Astrocyte of the spinal cord (primary cell): ENCODE measurements around the gene EIF4G1.
A peak's percentile ranks its signal among the peaks of the same experiment; 100 is the strongest.

Source experiments
- DNase-seq: peaks from one replicate; pipeline ENCODE4 v3.0.0; 2011; ENCODE audit warnings: low read depth, low spot score
- H3K4me3 ChIP-seq: 2 replicates; pipeline ENCODE4 v1.5.1; 2011; ENCODE audit warnings: low read depth, mild to moderate bottlenecking, low read length, moderate library complexity
- CTCF ChIP-seq: IDR thresholded peaks from 2 replicates; pipeline ENCODE4 v1.5.1; 2012; ENCODE audit warnings: low read depth, mild to moderate bottlenecking, low read length, inconsistent platforms
- in situ Hi-C: cut with HindIII; loops from 2 replicates; pipeline ENCODE4 v1.10.0; 2017; ENCODE audit warnings: low sequenced_read_pairs

EIF4G1 gene

GRCh38 chr3:184344579-184345316, 30.3 kb downstream of the EIF4G1 start:
- TF ChIP-seq CTCF = no peak
- in situ Hi-C loops = no loop called here
- H3K4me3 ChIP-seq = no peak overlapping the region
- DNase-seq = no peak

GRCh38 chr3:184345317-184346144, 31.1 kb downstream of the EIF4G1 start:
- H3K4me3 ChIP-seq = no peak overlapping the region
- DNase-seq = peak; percentile 58
- in situ Hi-C loops = no loop called here
- peak; percentile 56 for TF ChIP-seq CTCF

GRCh38 chr3:184346480-184347190, 32.2 kb downstream of the EIF4G1 start:
- in situ Hi-C loops = no loop called here
- TF ChIP-seq CTCF = no peak
- no peak for DNase-seq
- H3K4me3 ChIP-seq = no peak overlapping the region

GRCh38 chr3:184347321-184348056, 33.1 kb downstream of the EIF4G1 start:
- no peak for DNase-seq
- in situ Hi-C loops = no loop called here
- TF ChIP-seq CTCF = no peak
- no peak overlapping the region for H3K4me3 ChIP-seq

GRCh38 chr3:184348057-184348382, 33.6 kb downstream of the EIF4G1 start:
- no peak for TF ChIP-seq CTCF
- in situ Hi-C loops = no loop called here
- H3K4me3 ChIP-seq = no peak overlapping the region
- no peak for DNase-seq
